KMS-11 (cell line): Measurements from ENCODE around the gene CD320.
"Not testable (repeated sequence)": the region's sequence is repeated elsewhere in the genome, so short reads cannot be mapped to it uniquely, and the experiment has no call there.

Source experiments
- H2AFZ ChIP-seq: fragments of 200-600 bp; sonication (generic); 2 replicates; pipeline ENCODE4 v1.6.1; 2016; ENCODE audit warnings: antibody characterized with exemption, mixed run types, low read depth
- H3K27ac ChIP-seq: fragments of 200-600 bp; sonication (generic); 2 replicates; pipeline ENCODE4 v1.6.1; 2016; ENCODE audit warnings: mild to moderate bottlenecking, mixed run types
- H3K27me3 ChIP-seq: fragments of 200-600 bp; sonication (generic); 2 replicates; pipeline ENCODE4 v1.6.1; 2017; ENCODE audit warnings: mild to moderate bottlenecking, low read depth, mixed run types, moderate library complexity; ENCODE audit not compliant: insufficient read depth
- H3K36me3 ChIP-seq: fragments of 200-600 bp; sonication (generic); 2 replicates; pipeline ENCODE4 v1.6.1; 2017; ENCODE audit warnings: mild to moderate bottlenecking, mixed run types; ENCODE audit not compliant: insufficient read depth
- H3K4me1 ChIP-seq: fragments of 200-600 bp; sonication (generic); 2 replicates; pipeline ENCODE4 v1.6.1; 2016; ENCODE audit warnings: mild to moderate bottlenecking, low read depth, mixed run types; ENCODE audit not compliant: poor library complexity, severe bottlenecking
- H3K4me2 ChIP-seq: fragments of 200-600 bp; sonication (generic); 2 replicates; pipeline ENCODE4 v1.7.0; 2016; ENCODE audit warnings: mild to moderate bottlenecking, mixed run types
- H3K4me3 ChIP-seq: fragments of 200-600 bp; sonication (generic); IDR thresholded peaks from 2 replicates; pipeline ENCODE4 v1.6.1; 2017; ENCODE audit warnings: low read depth, low read length, mixed read lengths; ENCODE audit not compliant: insufficient read depth
- H3K79me2 ChIP-seq: fragments of 200-600 bp; sonication (generic); 2 replicates; pipeline ENCODE4 v1.6.1; 2016; ENCODE audit warnings: low read depth, mixed run types; ENCODE audit not compliant: insufficient read depth
- H3K9ac ChIP-seq: fragments of 200-600 bp; sonication (generic); 2 replicates; pipeline ENCODE4 v1.6.1; 2016; ENCODE audit warnings: mild to moderate bottlenecking, mixed run types
- H4K20me1 ChIP-seq: fragments of 200-600 bp; sonication (generic); 2 replicates; pipeline ENCODE4 v1.6.1; 2016; ENCODE audit warnings: mild to moderate bottlenecking, mixed run types; ENCODE audit not compliant: insufficient read depth
- TF ChIP-seq, protein P1 (sequence below): fragments of 200-600 bp; sonication (generic); conservative IDR thresholded peaks from 2 replicates; pipeline ENCODE4 v1.6.1; 2017; ENCODE audit warnings: low read depth, mild to moderate bottlenecking, antibody characterized with exemption, low read length, moderate library complexity, mixed read lengths

CD320 gene

DNA sequence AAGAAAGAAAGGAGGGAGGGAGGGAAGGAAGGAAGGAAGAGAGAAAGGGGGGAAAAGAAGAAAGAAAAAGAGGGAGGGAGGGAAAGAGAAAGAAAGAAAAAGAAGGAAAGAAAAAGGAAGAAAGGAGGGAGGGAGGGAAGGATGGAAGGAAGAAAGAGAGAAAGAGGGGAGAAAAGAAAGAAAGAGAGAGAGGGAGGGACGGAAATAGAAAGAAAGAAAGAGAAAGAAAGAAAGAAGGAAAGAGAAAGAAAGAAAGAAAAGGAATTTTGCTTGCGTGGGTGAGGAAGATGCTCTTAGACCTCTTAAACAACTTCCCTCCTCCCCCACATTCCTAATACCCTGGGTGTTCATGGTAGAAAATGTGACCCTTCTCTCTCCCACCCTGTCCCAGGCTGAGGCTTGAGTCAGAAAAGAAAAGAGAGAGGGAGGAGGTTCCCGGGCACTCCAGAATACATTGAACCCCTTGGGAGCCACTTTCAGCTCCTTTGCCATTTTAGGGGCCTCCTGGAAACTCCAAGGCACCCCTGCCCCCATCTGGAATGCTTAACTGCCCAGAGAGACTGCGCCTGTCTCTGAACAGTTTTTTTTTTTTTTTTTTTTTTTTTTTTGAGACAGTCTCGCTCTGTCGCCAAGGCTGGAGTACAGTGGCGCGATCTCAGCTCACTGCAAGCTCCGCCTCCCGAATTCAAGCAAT is 44.1 kb upstream of the CD320 start:
- Histone ChIP-seq H3K4me1 (no peaks in the 10 kb centered on the region), H2AFZ (no peak overlapping the region), H3K4me2 (no peak overlapping the region), H3K9ac (no peak overlapping the region), H3K27me3 (peaks cover 16% of the 10 kb centered on the region; the same call in 1 of the 2 replicates), H3K27ac (no peak overlapping the region), H3K4me3 (no peak overlapping the region), H4K20me1 (no peaks in the 10 kb centered on the region), H3K79me2 (no peaks in the 10 kb centered on the region), H3K36me3 (no peaks in the 10 kb centered on the region)
- TF ChIP-seq, protein P1, sequence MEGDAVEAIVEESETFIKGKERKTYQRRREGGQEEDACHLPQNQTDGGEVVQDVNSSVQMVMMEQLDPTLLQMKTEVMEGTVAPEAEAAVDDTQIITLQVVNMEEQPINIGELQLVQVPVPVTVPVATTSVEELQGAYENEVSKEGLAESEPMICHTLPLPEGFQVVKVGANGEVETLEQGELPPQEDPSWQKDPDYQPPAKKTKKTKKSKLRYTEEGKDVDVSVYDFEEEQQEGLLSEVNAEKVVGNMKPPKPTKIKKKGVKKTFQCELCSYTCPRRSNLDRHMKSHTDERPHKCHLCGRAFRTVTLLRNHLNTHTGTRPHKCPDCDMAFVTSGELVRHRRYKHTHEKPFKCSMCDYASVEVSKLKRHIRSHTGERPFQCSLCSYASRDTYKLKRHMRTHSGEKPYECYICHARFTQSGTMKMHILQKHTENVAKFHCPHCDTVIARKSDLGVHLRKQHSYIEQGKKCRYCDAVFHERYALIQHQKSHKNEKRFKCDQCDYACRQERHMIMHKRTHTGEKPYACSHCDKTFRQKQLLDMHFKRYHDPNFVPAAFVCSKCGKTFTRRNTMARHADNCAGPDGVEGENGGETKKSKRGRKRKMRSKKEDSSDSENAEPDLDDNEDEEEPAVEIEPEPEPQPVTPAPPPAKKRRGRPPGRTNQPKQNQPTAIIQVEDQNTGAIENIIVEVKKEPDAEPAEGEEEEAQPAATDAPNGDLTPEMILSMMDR: no peak

- H3K4me2 ChIP-seq, H3K36me3 ChIP-seq, H3K4me1 ChIP-seq, H2AFZ ChIP-seq, H3K79me2 ChIP-seq, H3K4me3 ChIP-seq, H3K27ac ChIP-seq, H4K20me1 ChIP-seq, H3K9ac ChIP-seq: not testable (repeated sequence)
- H3K27me3 ChIP-seq: peaks cover 19% of the 10 kb centered on the region; the same call in 1 of the 2 replicates
Measured at GRCh38 chr19:8349629-8350372, 41.6 kb upstream of the CD320 start.

GRCh38 chr19:8343483-8343844 is 35.3 kb upstream of the CD320 start:
- Histone ChIP-seq H3K4me1 (no peaks in the 10 kb centered on the region), H3K27ac (no peak overlapping the region), H2AFZ (no peak overlapping the region; the same call in 1 of the 2 replicates), H3K4me3 (no peak overlapping the region), H3K4me2 (no peak overlapping the region), H4K20me1 (no peaks in the 10 kb centered on the region), H3K27me3 (peaks cover 13% of the 10 kb centered on the region; the same call in 1 of the 2 replicates), H3K79me2 (no peaks in the 10 kb centered on the region), H3K36me3 (no peaks in the 10 kb centered on the region), H3K9ac (no peak overlapping the region)
- TF ChIP-seq, protein P1: no peak

DNA sequence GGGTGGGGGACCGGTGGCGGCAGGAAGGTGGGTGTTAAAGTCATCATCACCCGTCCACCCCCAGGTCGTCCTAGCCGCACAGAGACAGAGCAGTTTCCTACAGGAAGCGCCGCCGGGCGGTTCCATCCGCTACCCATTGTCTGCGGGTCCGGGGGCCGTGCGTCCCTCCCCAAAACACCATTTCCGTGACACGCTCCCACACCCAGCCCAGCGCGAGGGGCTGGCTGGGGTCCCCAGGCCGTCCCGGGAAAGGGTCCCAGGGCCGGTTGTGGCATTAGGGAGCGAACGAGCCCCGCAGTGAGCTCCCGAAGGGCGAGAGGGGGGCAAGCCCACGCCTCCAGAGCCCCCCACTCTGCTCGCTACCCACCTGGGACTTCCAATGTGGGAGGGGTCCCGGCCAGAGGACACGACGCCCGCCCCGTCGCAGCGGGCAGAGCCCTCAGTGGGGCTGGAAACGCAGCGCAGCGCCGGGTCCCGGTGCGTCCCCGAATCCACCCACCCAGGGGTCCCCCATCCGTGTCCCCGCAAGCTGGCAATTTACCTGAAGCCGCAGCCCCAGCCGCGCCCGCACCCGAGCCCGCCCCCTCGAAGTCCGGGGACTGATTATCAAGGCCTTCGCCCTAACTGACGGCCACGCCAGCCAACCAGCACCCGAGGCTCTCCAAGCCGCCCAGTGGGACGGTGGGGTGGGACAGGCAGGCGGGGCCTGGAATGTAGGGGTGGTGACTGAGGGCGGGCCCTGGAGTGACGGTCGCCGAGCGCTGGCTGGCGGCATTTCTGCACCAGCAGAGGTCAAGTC is 34.7 kb upstream of the CD320 start, which contains the start of gene KANK3:
TSS of gene KANK3 (minus strand) at position 579 of the 799 bp plus-strand sequence. CDS start 5,434 bp downstream, outside the sequence.
- H3K9ac ChIP-seq: no peak within 1 kb of the TSS
- H3K27me3 ChIP-seq: peaks cover 17% of the 10 kb centered on the region; the same call in 1 of the 2 replicates
- H3K4me1 ChIP-seq: no peaks in the 10 kb centered on the region
- no peaks in the 10 kb centered on the region for H3K79me2 ChIP-seq
- H2AFZ ChIP-seq: no peak within 1 kb of the TSS; the same call in 1 of the 2 replicates
- no peaks in the 10 kb centered on the region for H3K36me3 ChIP-seq
- no peak within 1 kb of the TSS for H3K4me2 ChIP-seq
- no peak within 1 kb of the TSS for H3K27ac ChIP-seq
- H3K4me3 ChIP-seq: no peak within 1 kb of the TSS
- TF ChIP-seq, protein P1: no peak
- no peaks in the 10 kb centered on the region for H4K20me1 ChIP-seq
